ENCODE data around the gene FBXW8. TPM values are rescaled to one million over a fixed set of nuclear protein-coding genes. Genes with fewer than 3 reads are reported as not detected.

FBXW8 gene
- total RNA-seq, 1 donor from 2014 or later = 16.4 TPM

DNA sequence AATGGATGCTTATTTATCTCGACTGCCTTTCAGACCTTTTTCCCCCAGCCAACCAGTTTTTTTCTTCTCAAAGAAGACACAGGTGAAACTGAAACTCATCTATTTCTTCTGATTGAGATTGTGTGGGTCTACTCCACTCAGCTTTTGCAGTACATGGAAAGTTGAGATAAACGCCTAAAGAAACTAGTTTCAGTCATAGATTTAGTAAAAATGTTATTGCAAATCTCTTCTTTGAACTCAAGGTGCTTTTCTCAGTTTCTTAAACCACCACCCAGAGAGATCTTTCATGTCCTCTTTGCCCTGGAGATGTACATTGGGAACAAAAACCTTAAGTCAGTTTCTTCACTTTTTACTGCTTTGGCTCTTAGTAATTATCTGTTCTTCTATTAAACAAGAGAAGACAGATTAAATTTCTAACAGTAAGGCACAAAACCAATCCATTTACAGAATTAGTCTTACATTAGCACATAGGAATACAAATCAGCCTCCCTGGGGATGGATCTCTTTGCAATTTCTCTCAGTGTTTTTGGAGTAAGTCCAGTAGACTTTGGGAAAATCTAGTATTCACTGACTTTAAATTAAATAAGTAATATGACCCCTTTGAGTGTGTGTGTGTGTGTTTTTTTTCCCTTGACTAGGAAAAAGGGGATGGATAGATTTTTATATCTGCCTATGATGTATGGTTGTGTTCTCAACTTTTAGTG, 11.6 kb downstream of the FBXW8 start:
- peak; percentile 36 for DNase-seq (ENCODE audit: low read depth)

GRCh38 chr12:116924558-116925453, 14.1 kb downstream of the FBXW8 start:
- peak; percentile 75 for DNase-seq (ENCODE audit: low read depth)

DNA sequence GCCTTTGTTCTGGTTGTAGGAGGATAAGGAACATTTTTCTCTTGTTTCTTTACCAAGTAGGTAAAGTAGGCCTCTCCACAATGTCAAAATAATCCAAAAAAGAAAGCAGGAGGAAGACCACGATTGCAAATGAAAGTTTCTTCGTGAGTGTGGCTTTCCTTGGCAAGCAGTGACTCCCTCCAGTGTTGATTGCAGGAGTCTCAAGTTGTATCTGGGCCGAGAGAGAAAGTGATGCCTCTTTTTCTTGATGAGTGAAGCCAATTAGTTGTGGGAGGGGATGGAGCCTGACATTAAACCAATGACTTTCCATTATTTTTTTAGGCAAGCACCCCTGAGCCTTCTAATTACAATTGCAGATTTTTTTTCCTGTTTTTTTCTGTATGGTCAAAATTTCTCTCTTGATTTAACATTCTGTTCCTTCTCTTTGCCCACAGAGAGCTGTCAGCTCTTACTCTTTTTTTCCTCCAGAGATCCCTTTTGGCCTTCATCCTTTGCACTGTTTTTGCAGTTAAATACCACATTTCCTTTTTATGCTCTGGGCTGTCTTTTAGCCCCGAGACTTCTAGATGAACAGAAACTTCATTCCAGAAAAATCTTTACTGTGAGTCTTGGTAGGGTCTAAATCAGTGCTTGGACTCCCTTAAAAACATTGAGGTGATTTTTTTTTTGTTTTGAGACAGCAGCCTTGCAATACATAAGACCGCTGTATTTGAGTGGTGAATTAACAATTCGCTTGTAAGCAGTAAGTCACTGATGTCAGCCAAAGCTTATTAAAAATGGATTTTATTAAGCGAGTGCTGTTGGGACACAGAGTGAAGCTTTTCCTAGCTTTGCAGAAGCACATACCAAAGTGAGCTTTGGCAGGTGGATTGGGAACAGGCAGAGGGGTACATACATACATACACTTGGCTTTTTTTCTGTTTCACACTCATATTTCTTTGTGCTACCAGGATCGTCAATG, 15.8 kb downstream of the FBXW8 start:
- DNase-seq (ENCODE audit: low read depth) = no peak

DNA sequence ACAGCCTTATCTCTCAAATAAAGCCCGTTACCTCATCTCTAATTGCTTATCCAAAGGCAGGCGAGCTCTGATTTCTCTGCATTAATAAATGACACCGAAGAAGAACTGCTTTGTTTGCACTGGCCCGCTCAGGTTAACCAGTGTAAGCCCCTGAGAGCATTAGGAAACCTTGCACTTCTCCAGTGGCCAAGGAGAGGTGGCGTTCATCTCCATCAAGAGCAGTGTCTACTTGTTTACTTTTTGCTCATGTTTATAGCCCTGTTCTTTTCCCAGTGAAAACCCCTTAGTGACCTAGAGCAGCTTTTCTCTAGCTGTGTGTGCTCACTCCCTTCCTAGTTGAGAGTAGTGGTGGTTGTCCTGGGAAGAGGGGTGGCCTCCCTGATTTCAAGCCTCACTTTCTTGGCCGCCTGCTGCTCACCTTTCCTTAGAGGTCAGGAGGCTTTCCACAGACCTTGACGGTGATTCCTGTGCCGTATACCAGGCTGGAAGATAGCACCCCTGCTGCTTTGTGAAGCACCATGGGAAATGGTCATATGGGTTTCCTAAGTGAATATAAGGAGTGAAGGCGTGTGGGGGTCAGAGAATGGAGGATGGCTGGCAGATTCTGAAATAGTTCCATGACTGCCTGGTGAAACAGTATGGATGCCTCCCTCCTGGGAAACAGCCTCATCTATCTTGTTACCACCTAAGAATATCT, 16.6 kb downstream of the FBXW8 start:
- no peak for DNase-seq (ENCODE audit: low read depth)

GRCh38 chr12:116928504-116928903, 17.8 kb downstream of the FBXW8 start:
- DNase-seq (ENCODE audit: low read depth) = no peak

DNA sequence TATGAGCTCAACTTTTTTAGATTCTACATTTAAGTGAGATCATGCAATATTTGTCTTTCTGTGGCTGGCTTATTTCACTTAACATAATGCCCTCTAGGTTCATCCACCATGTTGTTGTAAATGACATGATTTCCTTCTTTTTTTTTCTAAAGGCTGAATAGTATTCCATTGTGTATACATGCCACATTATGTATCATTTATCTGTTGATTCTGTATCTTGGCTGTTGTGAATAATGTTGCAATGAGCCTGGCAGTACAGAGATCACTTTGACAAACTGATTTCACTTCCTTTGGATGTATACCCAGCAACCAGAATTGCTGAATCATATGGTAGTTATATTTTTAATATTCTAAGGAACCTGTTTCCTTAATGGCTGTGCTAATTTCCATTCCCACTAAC, 19.1 kb downstream of the FBXW8 start:
- DNase-seq (ENCODE audit: low read depth) = no peak

DNA sequence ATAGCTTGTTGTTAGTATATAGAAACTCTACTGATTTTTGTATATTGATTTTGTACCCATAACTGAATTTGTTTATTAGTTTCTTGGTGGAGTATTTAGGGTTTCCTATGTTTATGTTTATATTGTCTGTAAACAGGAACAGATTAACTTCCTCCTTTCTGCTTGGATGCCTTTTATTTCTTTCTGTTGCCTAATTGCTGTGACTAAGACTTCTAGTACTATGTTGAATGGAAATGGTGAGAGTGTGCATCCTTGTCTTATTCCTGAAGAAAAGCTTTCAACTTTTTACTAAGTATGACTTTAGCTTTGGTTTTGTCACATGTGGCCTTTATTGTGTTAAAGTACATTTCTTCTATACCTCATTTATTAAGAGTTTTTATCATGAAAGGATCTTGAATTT, 20.9 kb downstream of the FBXW8 start:
- DNase-seq (ENCODE audit: low read depth) = no peak

GRCh38 chr12:116933091-116933490, 22.3 kb downstream of the FBXW8 start:
- no peak for DNase-seq (ENCODE audit: low read depth)

DNA sequence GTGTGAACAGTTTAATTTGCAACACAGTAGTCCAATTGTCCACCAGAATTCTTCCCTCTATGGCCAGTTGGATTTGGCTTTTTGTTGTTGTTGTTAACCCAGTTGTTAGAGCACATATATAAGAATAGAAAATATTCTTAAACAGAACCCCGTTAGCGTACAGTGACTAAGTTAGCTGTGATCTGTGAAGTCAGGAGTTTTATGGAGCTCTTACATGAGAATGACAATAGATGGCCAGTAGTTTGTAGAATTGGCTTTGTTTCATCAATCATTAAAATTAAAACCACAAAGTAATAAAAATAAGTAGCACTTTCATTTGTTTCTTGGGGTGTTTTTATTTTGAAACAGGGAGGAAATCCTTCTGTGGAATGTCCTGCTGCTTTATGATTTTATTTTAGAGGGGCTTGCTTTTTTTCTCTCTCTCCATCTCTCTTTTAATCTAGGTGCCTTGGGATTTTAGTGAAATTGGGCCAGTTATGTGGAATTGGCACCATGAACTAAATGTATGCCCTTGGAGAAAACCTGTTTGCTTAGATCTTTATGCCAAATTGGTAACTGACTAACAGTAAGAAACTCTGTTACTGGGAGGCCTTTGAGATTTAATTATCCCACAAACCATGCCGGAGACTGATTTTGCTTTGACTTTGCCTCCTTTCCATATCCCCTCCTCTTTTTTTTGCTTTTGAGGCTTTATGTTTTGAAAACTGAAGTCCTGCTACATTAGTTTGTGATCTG, 22.9 kb downstream of the FBXW8 start:
- no peak for DNase-seq (ENCODE audit: low read depth)

DNA sequence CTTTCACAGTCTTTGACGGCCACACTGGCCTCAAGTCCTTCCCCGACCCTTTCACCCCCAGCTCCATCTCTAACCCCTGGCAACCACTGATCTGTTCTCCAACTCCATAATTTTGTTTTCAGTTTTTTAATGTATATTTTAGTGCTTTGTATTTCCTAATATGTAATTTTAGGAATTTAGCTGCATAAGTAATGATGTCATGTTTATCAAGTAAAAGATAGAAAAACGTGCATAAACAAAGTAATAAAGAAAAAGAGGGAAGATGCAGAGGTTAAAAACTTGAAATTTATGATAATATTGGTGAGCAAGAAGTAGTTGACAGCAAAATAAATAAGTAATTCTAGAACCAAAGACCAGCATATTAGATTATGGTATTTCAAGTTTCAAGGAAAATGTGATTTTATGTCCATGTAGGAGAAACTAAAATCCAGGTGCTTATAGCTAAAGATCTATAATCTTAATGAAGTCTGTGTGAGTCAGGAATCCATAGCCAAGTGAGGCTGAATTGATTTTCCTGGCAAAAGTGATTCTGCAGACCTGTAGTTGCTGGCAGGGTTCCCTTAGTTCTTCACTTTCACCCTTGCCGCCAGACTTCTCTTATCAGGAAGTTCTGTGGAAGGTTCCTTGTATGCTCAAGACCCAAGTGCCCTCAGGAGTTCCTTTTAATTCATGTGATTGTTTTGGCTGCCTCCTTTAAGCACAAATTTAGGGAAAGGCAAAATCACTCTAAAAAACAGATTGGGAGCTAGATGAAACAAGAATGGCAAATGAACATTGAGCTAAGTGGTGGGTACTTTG, 24.4 kb downstream of the FBXW8 start:
- DNase-seq (ENCODE audit: low read depth) = no peak

DNA sequence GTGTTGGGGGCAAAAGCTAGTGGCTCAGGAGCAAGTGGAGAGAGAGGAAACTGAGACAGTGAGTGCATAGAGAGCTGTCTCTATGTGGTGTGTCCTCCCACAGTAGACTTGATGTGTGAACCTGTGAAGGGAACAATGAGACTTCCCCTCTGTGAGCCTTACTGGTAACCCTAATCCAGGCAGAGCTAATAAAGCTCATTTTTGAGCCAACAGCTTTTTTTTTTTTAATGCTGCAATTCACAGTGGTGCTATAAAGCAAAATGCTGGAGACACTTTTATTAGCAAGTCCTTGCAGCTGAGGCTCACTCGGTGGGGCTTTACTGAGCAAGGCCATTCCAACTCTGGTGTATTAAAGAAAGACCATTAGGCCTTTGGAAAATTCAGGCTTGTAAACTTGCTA, 26.9 kb downstream of the FBXW8 start:
- DNase-seq (ENCODE audit: low read depth) = no peak

DNA sequence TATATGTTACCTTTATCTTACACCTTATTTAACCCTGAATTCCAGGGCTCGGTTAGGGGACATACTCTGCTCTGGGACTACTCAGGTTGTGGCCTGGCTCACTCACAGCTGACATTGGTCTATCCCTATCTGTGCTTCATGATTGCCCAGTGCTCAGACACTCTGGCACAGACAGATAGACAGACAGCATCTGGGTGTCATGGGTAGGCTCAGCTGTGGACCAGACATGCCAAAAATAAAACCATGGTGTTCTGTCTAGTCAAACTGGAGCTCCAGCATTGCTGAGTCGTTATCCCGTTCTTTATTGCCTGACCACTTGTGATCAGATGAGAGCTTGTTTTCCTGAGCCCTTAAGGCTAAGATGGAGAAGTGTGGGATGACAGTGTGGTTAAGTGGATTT, 29.0 kb downstream of the FBXW8 start:
- peak; percentile 93 for DNase-seq (ENCODE audit: low read depth)

GRCh38 chr12:116941188-116941587, 30.4 kb downstream of the FBXW8 start:
- no peak for DNase-seq (ENCODE audit: low read depth)

DNA sequence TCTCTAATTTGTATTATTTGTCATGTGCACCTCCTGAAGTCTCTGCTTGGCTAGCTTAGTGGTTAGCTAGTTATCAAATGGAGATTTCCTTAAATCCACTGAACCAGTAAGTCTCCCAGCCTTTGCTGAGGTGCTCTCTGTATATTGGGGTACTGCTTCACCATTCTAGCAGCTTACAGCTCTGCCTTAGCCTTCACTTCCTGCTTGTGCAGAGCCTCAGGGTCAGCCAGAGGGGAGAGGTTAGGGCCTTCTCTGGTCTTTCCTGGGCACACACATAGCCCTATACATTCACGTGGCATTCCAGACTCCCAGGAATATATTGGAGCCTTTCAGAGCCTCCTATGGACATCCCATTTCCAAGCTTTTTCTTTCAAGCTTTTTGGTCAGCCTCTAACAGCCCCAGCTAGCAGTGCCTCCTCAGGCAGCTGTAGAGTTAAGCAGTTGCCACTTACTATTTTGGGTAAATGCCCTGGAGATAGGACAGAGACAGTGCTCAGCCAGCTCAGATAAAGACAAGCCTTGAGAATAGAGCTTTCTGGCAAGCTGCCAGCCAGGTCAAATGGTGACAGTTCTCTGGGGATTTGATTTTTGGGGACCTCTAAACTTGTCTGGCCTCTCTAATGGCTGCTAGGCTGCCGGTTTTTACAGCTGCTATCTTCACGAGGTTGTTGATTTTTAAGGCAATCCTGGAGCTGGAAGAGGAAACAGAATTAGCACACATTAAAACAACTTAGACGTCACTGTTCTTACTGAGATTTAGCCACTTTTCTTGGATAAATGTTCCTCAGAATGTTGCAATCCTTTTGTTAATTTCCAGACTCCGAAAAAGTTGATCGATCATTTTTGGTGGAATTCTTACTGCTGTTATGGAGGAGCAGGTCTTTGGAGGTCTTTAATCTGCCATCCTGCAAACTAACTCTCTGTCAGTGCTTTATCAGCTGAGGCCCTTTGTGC, 32.9 kb downstream of the FBXW8 start:
- no peak for DNase-seq (ENCODE audit: low read depth)

DNA sequence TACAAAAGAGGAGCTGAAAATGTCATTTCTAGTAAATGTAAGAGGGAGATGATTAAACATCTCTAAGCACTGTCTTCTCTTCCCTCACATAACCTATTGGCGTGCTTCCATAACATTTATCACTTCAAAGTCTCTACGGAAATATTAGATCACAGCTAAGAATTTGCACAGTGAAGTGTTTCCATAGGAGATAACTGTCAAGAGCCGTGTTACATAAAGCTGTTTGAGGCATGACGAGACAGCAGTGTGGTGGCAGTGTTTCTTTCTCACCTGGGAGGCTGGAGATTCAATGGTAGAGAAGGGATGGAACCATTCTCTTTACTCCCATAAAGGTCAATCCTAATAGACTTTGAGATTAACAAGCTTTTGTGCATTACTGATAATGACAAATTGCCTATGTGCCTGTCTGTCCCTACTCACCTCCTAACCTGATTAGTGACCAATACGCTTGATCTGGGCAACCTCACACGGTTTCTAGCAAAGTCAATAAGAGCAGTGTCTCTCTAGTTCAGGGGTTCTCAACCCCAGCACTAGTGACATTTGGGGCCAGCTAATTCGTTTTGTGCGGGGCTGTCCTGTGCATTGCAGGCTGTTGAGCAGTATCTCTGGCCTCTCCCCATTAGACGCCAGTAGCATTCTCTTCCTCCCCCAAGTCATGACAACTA, 35.3 kb downstream of the FBXW8 start:
- DNase-seq (ENCODE audit: low read depth) = no peak

DNA sequence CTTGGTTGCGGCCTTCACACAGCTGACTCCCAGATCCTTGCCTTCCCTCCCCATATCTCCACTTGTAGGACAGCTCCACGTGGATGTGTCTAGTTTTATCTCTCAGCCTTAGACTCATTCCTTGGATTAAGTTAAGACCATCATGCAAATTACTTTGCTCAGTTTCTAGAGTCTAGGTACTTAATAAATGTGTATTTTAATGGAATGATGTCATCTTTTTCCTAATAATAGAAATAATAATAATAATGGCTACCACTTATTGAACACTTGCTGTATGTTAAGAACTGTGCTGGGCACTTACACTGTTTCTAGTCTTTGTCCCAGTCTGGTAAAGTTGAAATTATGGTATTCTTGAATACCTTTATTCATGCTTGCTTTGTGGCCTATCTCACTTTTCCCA, 37.5 kb downstream of the FBXW8 start:
- no peak for DNase-seq (ENCODE audit: low read depth)

DNA sequence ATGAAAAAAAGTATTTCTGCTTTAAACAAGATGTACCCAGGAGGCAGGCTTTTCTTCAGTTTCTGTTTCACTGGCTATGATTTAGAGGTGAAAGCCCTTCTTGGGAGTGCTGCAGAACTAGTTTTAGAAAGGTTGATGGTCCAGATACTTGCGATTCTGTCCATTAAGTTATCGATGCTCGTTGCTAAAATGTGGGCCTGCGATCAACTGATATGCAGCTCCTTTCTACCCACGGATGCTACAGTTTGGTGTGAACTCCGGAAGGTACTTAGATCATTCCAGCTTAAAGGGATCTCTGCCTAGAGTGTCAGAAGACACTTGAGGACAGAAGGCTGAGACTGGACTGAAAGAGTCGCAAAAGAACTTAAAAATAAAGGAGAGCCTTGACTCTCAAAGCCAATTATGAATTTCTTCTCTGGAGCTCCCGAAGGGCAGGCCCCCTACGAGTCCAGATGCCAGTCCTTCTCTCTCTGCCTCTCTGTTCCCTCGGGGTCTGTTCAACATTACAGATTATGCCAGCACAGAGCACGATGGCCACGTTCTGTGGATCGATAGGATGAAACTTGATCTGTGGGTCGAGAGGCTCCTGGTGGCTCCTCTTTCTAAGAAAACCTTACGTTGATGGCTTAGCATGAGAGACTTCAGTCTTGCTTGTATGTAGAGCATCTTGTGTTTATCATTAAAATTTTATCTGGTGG, 40.0 kb downstream of the FBXW8 start:
- no peak for DNase-seq (ENCODE audit: low read depth)

Measured in myocyte (in vitro differentiated cells).